ENCODE data around the gene RELN. TPM values are rescaled to one million over a fixed set of nuclear protein-coding genes. Genes with fewer than 3 reads are reported as not detected.

The RELN gene
- total RNA-seq, 4 donors from 2014 or later, result 1.0 to 3.5 (median 1.3) TPM

DNA sequence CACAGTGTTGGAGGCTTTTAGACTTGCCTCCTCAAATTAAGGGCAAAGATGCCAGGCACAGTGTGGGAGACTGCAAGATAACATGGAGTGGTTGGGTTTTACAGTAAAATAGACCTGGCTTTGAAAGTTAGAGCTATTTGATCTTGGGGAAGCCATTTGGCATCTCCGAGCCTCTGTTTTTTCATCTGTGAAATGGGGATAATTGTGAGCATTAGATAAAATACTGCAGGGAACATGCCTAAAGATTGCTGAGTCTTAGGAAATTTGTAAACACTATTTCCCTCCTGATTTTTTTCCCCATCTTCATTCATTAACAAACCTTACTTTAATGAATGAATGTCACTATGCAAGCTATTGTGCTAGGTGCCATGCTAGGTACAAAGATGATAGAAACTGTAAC is 302.2 kb downstream of the RELN start:
- no peak for DNase-seq (ENCODE audit: low spot score in 2 of 2)
- H3K4me3 ChIP-seq (ENCODE audit: low read depth, poor library complexity, severe bottlenecking), result no peak overlapping the region
- WGBS, 2 donors, result 89 to 96% methylated on average over 1 of the region's 1 CpG
- intact Hi-C loops (cut with DNase I; ENCODE audit: low total_unique reads), result no loop called here
- TF ChIP-seq, protein P1, sequence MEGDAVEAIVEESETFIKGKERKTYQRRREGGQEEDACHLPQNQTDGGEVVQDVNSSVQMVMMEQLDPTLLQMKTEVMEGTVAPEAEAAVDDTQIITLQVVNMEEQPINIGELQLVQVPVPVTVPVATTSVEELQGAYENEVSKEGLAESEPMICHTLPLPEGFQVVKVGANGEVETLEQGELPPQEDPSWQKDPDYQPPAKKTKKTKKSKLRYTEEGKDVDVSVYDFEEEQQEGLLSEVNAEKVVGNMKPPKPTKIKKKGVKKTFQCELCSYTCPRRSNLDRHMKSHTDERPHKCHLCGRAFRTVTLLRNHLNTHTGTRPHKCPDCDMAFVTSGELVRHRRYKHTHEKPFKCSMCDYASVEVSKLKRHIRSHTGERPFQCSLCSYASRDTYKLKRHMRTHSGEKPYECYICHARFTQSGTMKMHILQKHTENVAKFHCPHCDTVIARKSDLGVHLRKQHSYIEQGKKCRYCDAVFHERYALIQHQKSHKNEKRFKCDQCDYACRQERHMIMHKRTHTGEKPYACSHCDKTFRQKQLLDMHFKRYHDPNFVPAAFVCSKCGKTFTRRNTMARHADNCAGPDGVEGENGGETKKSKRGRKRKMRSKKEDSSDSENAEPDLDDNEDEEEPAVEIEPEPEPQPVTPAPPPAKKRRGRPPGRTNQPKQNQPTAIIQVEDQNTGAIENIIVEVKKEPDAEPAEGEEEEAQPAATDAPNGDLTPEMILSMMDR (IDR thresholded peaks at IDR 0.05), result no peak
- no peak for TF ChIP-seq POLR2A (IDR thresholded peaks at IDR 0.05)

DNA sequence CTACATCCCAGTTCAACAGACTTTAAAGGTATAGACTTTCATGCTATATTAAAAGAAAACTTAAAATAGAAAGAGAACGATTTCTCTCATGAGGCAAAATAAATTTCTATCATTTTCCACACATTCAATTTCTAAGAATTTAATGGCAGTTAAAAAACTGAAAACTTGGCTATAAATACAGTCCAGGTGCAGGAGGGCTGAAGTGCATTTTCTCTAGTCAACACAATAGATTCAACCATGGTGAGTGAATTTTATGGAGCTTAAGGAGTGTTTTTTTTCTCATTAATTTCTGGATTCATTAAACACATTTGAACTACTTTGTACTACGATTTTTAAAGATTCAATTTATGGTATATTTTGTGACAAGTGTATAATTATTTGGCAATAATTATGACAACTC is 302.7 kb downstream of the RELN start:
- intact Hi-C loops (cut with DNase I; ENCODE audit: low total_unique reads), result no loop called here

DNA sequence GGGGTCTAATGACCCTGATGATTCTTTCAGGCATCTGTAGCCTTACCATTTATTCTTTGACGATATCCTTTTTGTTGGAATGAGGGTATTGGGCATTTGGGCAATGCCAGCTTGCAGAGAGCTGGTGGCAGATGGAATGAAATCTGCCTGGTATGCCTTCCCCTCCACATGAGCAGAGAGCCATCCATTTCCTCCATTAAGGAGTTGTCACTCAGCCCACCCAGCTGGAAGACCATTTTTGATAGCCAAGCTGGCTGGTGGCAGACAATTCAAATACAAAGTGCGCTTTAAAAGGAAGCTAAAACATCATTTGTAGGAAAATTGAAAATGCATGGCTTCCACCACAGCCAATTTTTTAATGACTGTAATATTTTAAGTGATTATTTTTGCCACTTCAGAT is 303.4 kb downstream of the RELN start:
- no peak for DNase-seq (ENCODE audit: low spot score in 2 of 2)
- intact Hi-C loops (cut with DNase I; ENCODE audit: low total_unique reads), result no loop called here
- 78 to 81% methylated on average over 2 of the region's 2 CpGs for WGBS, 2 donors
- TF ChIP-seq POLR2A (IDR thresholded peaks at IDR 0.05), result no peak
- TF ChIP-seq, protein P1 (IDR thresholded peaks at IDR 0.05), result no peak
- no peak overlapping the region for H3K4me3 ChIP-seq (ENCODE audit: low read depth, poor library complexity, severe bottlenecking)

More for the DNA sequence above, 302.7 kb downstream of the RELN start:
- TF ChIP-seq, protein P1 (IDR thresholded peaks at IDR 0.05), result no peak
- no peak for TF ChIP-seq POLR2A (IDR thresholded peaks at IDR 0.05)
- no peak overlapping the region for H3K4me3 ChIP-seq (ENCODE audit: low read depth, poor library complexity, severe bottlenecking)
- no peak for DNase-seq (ENCODE audit: low spot score in 2 of 2)
- 70 to 74% methylated on average over 2 of the region's 2 CpGs for WGBS, 2 donors

DNA sequence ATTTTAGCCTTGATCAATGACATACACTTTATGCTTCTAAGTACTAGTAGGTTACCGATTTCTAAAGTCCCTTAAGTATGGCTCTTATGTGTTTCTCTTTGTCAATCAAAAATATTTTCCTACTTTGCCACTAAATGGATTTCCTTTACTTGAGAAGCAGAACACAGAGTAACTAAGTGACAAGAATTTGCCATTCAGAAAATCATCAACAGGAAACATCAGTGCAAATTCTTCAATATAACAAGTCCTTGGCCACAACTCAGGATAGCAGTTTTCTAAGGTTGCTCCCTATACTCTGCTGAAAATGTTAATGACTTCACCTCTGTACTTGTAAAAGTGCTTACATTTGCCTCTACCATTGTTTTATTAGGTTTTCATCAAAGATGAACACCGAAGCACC is 303.8 kb downstream of the RELN start:
- no peak for TF ChIP-seq POLR2A (IDR thresholded peaks at IDR 0.05)
- TF ChIP-seq, protein P1 (IDR thresholded peaks at IDR 0.05), result no peak
- no peak for DNase-seq (ENCODE audit: low spot score in 2 of 2)
- intact Hi-C loops (cut with DNase I; ENCODE audit: low total_unique reads), result no loop called here
- WGBS, 2 donors, result 75 to 81% methylated on average over 2 of the region's 2 CpGs
- H3K4me3 ChIP-seq (ENCODE audit: low read depth, poor library complexity, severe bottlenecking), result no peak overlapping the region

DNA sequence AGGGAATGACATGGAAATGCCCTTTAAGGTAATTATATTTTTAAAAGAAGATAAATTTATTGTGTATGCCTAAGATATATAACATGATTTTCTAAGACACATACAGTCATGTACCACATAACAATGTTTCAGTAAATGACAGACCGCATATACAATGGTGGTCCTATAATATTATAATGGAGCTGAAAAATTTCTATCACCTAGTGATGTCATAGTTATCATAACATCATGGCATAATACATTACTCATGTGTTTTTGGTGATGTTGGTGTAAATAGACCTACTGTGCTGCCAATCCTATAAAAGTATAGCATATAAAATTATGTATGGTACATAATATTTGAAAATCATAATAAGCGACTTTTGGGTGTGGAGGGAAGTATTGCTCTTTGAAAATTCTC is 306.1 kb downstream of the RELN start:
- no peak for DNase-seq (ENCODE audit: low spot score in 2 of 2)
- TF ChIP-seq, protein P1 (IDR thresholded peaks at IDR 0.05), result no peak
- no peak for TF ChIP-seq POLR2A (IDR thresholded peaks at IDR 0.05)
- H3K4me3 ChIP-seq (ENCODE audit: low read depth, poor library complexity, severe bottlenecking), result no peak overlapping the region
- intact Hi-C loops (cut with DNase I; ENCODE audit: low total_unique reads), result no loop called here
- 85 to 86% methylated on average over 2 of the region's 2 CpGs for WGBS, 2 donors

Measured in lower leg skin (tissue), 4 donors.